Measurements from ENCODE around the gene MILR1.

- TF ChIP-seq CTCF (conservative IDR thresholded peaks at IDR 0.05; ENCODE audit: low read depth in 2 of 2) (no peak), EZH2phosphoT487 (IDR thresholded peaks at IDR 0.05; ENCODE audit: unreplicated experiment) (no peak), EZH2 (IDR thresholded peaks at IDR 0.05; ENCODE audit: low read depth, unreplicated experiment) (no peak)
Measured at GRCh38 chr17:64470625-64471024, 21.7 kb downstream of the MILR1 start.
